PC-9 (cell line): ENCODE data around the gene OR51B5. TPM values are rescaled to one million over a fixed set of nuclear protein-coding genes. Genes with fewer than 3 reads are reported as not detected.
"Not testable (repeated sequence)": the region's sequence is repeated elsewhere in the genome, so short reads cannot be mapped to it uniquely, and the experiment has no call there.

ENCODE experiments used
- BruUV-seq: library from RNA; stranded (reverse); fragments of 400-500 nt; replicated peaks from 2 replicates; lab custom pipeline; 2021; lab: Mats Ljungman, UMichigan
- CTCF ChIA-PET: fragments of 300-600 bp; sonication (Branson Sonifier 250); formaldehyde crosslinking; loops from one replicate; lab custom pipeline; 2022; ENCODE audit warnings: antibody characterized with exemption; lab: Charles Lee
- POLR2A ChIA-PET: fragments of 300-600 bp; sonication (Branson Sonifier 250); formaldehyde crosslinking; loops from one replicate; lab custom pipeline; 2022; ENCODE audit warnings: antibody characterized with exemption; ENCODE audit not compliant: unreplicated experiment; lab: Charles Lee
- DNase-seq, 2 experiments: peaks; one replicate each; pipeline versions ENCODE4 v3.0.0 to v3.0.0-alpha.2; 2015 to 2022; ENCODE audit warnings: mixed read lengths in 1 of 2
- H2AFZ ChIP-seq: fragments of 200-600 bp; sonication (generic); 2 replicates; pipeline ENCODE4 v1.8.1; 2017; ENCODE audit warnings: antibody characterized with exemption
- H3F3A ChIP-seq: fragments of 200-600 bp; sonication (generic); 2 replicates; pipeline ENCODE4 v1.8.1; 2017; ENCODE audit warnings: antibody characterized with exemption, mild to moderate bottlenecking, low read depth; ENCODE audit not compliant: insufficient read depth
- H3K27ac ChIP-seq: fragments of 200-600 bp; sonication (generic); 2 replicates; pipeline ENCODE4 v1.6.1; 2016; ENCODE audit warnings: mixed run types
- H3K27me3 ChIP-seq: fragments of 200-600 bp; sonication (generic); 2 replicates; pipeline ENCODE4 v1.6.1; 2016; ENCODE audit warnings: low read depth, mixed run types; ENCODE audit not compliant: insufficient read depth
- H3K36me3 ChIP-seq: fragments of 200-600 bp; sonication (generic); 2 replicates; pipeline ENCODE4 v1.6.1; 2016; ENCODE audit warnings: low read depth, mixed run types
- H3K4me1 ChIP-seq: fragments of 200-600 bp; sonication (generic); replicated peaks from 2 replicates; pipeline ENCODE4 v1.6.1; 2016; ENCODE audit warnings: mixed run types; ENCODE audit not compliant: insufficient read depth
- H3K4me2 ChIP-seq: fragments of 200-600 bp; sonication (generic); 2 replicates; pipeline ENCODE4 v1.6.1; 2017; ENCODE audit warnings: mixed run types
- H3K4me3 ChIP-seq: fragments of 200-600 bp; sonication (generic); 2 replicates; pipeline ENCODE4 v1.6.1; 2016; ENCODE audit warnings: mixed run types
- H3K79me2 ChIP-seq: fragments of 200-600 bp; sonication (generic); 2 replicates; pipeline ENCODE4 v1.6.1; 2017; ENCODE audit warnings: low read depth, mixed run types
- H3K9me2 ChIP-seq: fragments of 200-600 bp; sonication (generic); 2 replicates; pipeline ENCODE4 v1.8.1; 2017; ENCODE audit warnings: mild to moderate bottlenecking; ENCODE audit not compliant: insufficient read depth
- H3K9me3 ChIP-seq: fragments of 200-600 bp; sonication (generic); 2 replicates; pipeline ENCODE4 v1.8.1; 2016; ENCODE audit warnings: low read depth; ENCODE audit not compliant: insufficient read depth
- H4K20me1 ChIP-seq: fragments of 200-600 bp; sonication (generic); 2 replicates; pipeline ENCODE4 v1.8.1; 2017; ENCODE audit not compliant: insufficient read depth
- EZH2 ChIP-seq: fragments of 200-600 bp; sonication (generic); IDR thresholded peaks from 2 replicates; pipeline ENCODE4 v1.8.0; 2017; ENCODE audit warnings: antibody characterized with exemption, low read depth
- intact Hi-C: fragments of 100-400 bp; cut with micrococcal nuclease; formaldehyde crosslinking; loops from one replicate; pipeline ENCODE4 v1.10.0; 2022; ENCODE audit not compliant: unreplicated experiment
- total RNA-seq: library from RNA; stranded (reverse); gene quantifications from 2 replicates; pipeline ENCODE4 v1.2.3, GENCODE V29; 2021
- TF ChIP-seq, protein P1 (sequence below): fragments of 200-600 bp; sonication (generic); conservative IDR thresholded peaks from 2 replicates; pipeline ENCODE4 v1.6.1; 2017; ENCODE audit warnings: mixed run types, antibody characterized with exemption, mild to moderate bottlenecking, moderate library complexity

OR51B5 gene
- total RNA-seq, 1 experiment from 2014 or later, result 1.2 TPM

DNA sequence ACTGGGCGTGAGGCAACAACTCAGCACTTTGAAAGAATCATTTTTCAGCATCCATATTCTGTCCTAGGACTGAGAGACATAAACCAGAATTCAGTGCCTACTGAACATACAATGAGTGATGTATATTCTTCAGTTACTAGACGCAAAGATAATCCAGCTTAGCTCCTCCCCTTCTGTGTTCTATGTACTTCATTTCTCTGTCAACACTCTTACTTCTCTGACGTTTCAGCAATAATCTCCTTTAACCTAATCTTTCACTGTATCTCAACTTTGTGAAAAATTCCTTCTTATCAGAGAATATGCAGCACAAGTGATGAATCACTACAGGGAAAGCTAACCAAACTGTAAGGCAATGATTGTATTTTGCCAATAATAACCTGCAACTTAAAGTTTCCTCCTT, 2.5 kb upstream of the OR51B5 start:
- ChIA-PET CTCF (no interaction called here), POLR2A (no interaction called here)
- no peaks in the 10 kb centered on the region for H4K20me1 ChIP-seq
- H3K27me3 ChIP-seq, result no peaks in the 10 kb centered on the region
- H3K9me3 ChIP-seq, result no peaks in the 10 kb centered on the region
- intact Hi-C loops, result no loop called here
- no peak for DNase-seq
- TF ChIP-seq, protein P1, sequence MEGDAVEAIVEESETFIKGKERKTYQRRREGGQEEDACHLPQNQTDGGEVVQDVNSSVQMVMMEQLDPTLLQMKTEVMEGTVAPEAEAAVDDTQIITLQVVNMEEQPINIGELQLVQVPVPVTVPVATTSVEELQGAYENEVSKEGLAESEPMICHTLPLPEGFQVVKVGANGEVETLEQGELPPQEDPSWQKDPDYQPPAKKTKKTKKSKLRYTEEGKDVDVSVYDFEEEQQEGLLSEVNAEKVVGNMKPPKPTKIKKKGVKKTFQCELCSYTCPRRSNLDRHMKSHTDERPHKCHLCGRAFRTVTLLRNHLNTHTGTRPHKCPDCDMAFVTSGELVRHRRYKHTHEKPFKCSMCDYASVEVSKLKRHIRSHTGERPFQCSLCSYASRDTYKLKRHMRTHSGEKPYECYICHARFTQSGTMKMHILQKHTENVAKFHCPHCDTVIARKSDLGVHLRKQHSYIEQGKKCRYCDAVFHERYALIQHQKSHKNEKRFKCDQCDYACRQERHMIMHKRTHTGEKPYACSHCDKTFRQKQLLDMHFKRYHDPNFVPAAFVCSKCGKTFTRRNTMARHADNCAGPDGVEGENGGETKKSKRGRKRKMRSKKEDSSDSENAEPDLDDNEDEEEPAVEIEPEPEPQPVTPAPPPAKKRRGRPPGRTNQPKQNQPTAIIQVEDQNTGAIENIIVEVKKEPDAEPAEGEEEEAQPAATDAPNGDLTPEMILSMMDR, result no peak
- no peak for TF ChIP-seq EZH2
- no TSS peak for BruUV-seq
- no peaks in the 10 kb centered on the region for H3K79me2 ChIP-seq
- no peak overlapping the region for H2AFZ ChIP-seq
- H3K9me2 ChIP-seq, result no peaks in the 10 kb centered on the region
- H3K4me3 ChIP-seq, result no peak overlapping the region
- no peak overlapping the region for H3K27ac ChIP-seq
- H3K4me2 ChIP-seq, result no peak overlapping the region
- H3F3A ChIP-seq, result no peaks in the 10 kb centered on the region
- no peaks in the 10 kb centered on the region for H3K36me3 ChIP-seq
- no peaks in the 10 kb centered on the region for H3K4me1 ChIP-seq

DNA sequence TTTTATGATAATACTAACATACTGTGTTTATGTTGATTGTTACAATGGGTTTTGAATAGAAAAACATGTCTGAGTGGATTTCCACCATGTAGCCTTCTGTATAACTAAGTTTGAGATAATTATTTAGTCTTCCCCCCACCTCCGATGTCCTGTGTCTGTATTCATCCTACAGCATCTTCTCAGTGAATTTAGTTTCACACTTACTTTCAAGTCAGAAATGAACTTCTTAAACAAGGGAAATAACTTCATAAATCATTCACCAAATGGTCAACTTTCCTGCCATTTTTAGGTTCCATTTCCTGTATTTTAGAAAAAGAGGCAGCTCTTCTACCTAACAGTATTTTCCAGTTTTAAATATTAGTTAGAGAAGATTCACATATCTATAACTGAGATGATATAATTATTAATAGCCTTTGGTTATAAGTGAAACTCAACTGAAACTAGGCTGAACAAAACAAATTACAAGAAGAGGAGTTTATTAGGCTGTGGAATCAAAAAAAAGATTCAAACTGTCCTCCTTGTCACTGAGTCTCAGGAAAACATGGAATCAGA, 3.5 kb downstream of the OR51B5 start:
- CTCF ChIA-PET, result no interaction called here
- no peaks in the 10 kb centered on the region for H3K9me2 ChIP-seq
- TF ChIP-seq, protein P1, result no peak
- TF ChIP-seq EZH2, result no peak
- BruUV-seq, result no TSS peak
- H3K4me2 ChIP-seq, result no peak overlapping the region
- no peaks in the 10 kb centered on the region for H3K4me1 ChIP-seq
- H3K9me3 ChIP-seq, result no peaks in the 10 kb centered on the region
- DNase-seq, result no peak
- no peak overlapping the region for H3K27ac ChIP-seq
- H3K36me3 ChIP-seq, result no peaks in the 10 kb centered on the region
- intact Hi-C loops, result no loop called here
- POLR2A ChIA-PET, result no interaction called here
- H3F3A ChIP-seq, result no peaks in the 10 kb centered on the region
- no peaks in the 10 kb centered on the region for H3K79me2 ChIP-seq
- H3K27me3 ChIP-seq, result no peaks in the 10 kb centered on the region
- no peaks in the 10 kb centered on the region for H4K20me1 ChIP-seq
- no peak overlapping the region for H2AFZ ChIP-seq
- no peak overlapping the region for H3K4me3 ChIP-seq

DNA sequence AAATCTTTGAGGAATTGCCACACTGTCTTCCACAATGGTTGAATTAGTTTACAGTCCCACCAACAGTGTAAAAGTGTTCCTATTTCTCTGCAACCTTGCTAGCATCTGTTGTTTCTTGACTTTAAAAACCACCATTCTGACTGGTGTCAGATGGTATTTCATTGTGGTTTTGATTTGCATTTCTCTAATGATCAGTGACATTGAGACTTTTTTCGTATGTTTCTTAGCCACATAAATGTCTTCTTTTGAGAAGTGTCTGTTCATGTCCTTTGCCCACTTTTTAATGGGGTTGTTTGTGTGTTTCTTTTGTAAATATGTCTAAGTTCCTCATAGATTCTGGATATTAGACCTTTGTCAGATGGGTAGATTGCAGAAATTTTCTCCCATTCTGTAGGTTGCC, 6.1 kb downstream of the OR51B5 start:
- H3K36me3 ChIP-seq, H3K27ac ChIP-seq, H3K4me3 ChIP-seq, DNase-seq, H4K20me1 ChIP-seq, POLR2A ChIA-PET, H2AFZ ChIP-seq, BruUV-seq, intact Hi-C loops, H3K79me2 ChIP-seq, H3K9me3 ChIP-seq, CTCF ChIA-PET, H3K27me3 ChIP-seq, H3K4me1 ChIP-seq, H3K4me2 ChIP-seq, H3F3A ChIP-seq, H3K9me2 ChIP-seq: not testable (repeated sequence)

DNA sequence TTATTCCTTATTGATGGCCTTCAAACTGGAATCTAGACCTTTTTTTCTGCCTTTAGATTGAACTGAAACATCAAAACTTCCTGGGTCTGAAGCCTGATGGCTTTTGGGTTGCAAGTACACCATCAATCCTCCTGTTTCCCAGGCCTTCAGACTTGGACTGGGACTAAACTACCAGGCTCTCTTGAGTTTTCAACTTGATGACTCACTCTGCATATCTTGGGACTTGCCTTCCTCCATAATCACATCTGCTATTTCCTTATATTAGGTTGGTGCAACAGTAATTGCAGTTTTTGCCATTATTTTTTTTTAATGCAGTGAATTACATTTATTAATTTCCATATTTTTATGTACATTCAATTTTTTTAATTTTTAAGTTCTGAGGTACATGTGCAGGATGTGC, 7.0 kb downstream of the OR51B5 start:
- Histone ChIP-seq H4K20me1 (no peaks in the 10 kb centered on the region), H3K4me1 (no peaks in the 10 kb centered on the region), H3K4me2 (no peak overlapping the region), H3K27me3 (no peaks in the 10 kb centered on the region), H3K4me3 (no peak overlapping the region), H3K9me3 (no peaks in the 10 kb centered on the region), H3K27ac (no peak overlapping the region), H3F3A (no peaks in the 10 kb centered on the region), H3K9me2 (no peaks in the 10 kb centered on the region), H3K36me3 (no peaks in the 10 kb centered on the region), H3K79me2 (no peaks in the 10 kb centered on the region), H2AFZ (no peak overlapping the region)
- TF ChIP-seq, protein P1, result no peak
- TF ChIP-seq EZH2, result no peak
- POLR2A ChIA-PET, result no interaction called here
- intact Hi-C loops, result no loop called here
- no peak for DNase-seq
- CTCF ChIA-PET, result no interaction called here
- no TSS peak for BruUV-seq
